H1 (cell line): Measurements from ENCODE around the gene TRAF3IP3.

Experiments used
- ATF3 ChIP-seq: IDR thresholded peaks from 2 replicates; pipeline ENCODE4 v1.6.1; 2011; ENCODE audit warnings: low read depth, mild to moderate bottlenecking, low read length; ENCODE audit not compliant: insufficient read depth
- BCL11A ChIP-seq, 2 experiments: IDR thresholded peaks; one replicate each; pipeline ENCODE4 v1.6.1; 2011; ENCODE audit warnings: low read depth in 2 of 2, low read length in 2 of 2, mild to moderate bottlenecking in 2 of 2
- CHD1 ChIP-seq: IDR thresholded peaks from 2 replicates; pipeline ENCODE4 v1.6.1; 2012; ENCODE audit warnings: low read depth, low read length, improper control_type of control experiment
- EP300 ChIP-seq, 2 experiments: IDR thresholded peaks; 1 replicate in 1 of 2; 2 replicates in 1 of 2; pipeline ENCODE4 v1.6.1; 2011 to 2012; ENCODE audit warnings: low read depth in 2 of 2, low read length in 2 of 2, mild to moderate bottlenecking in 2 of 2, borderline replicate concordance in 1 of 2, inconsistent platforms in 1 of 2, moderate library complexity in 1 of 2
- MAX ChIP-seq: IDR thresholded peaks from 2 replicates; pipeline ENCODE4 v1.6.1; 2012; ENCODE audit warnings: inconsistent platforms
- NRF1 ChIP-seq: IDR thresholded peaks from 2 replicates; pipeline ENCODE4 v1.6.1; 2011; ENCODE audit warnings: mild to moderate bottlenecking, low read depth, low read length, improper control_type of control experiment
- POLR2A ChIP-seq, 2 experiments: IDR thresholded peaks; 1 replicate in 1 of 2; 2 replicates in 1 of 2; pipeline ENCODE4 v1.6.1; 2011; ENCODE audit warnings: low read depth in 2 of 2, low read length in 2 of 2, mild to moderate bottlenecking in 2 of 2; ENCODE audit errors: control extremely low read depth in 1 of 2
- POU5F1 ChIP-seq: IDR thresholded peaks from 2 replicates; pipeline ENCODE4 v1.6.1; 2011; ENCODE audit warnings: low read depth, mild to moderate bottlenecking, low read length, moderate library complexity
- RXRA ChIP-seq: IDR thresholded peaks from 2 replicates; pipeline ENCODE4 v1.6.1; 2011; ENCODE audit warnings: low read depth, mild to moderate bottlenecking, low read length, moderate library complexity; ENCODE audit not compliant: insufficient read depth
- SAP30 ChIP-seq: fragments of 300-600 bp; sonication (generic); IDR thresholded peaks from 2 replicates; pipeline ENCODE4 v1.7.1; 2012; ENCODE audit warnings: low read length, moderate library complexity, mild to moderate bottlenecking, inconsistent platforms; ENCODE audit not compliant: insufficient read depth, insufficient replicate concordance
- ZNF274 ChIP-seq: IDR thresholded peaks from 2 replicates; pipeline ENCODE4 v1.7.0; 2012; ENCODE audit warnings: low read length, borderline replicate concordance; ENCODE audit errors: extremely low read depth
- TF ChIP-seq, protein P1 (sequence below), 3 experiments: IDR thresholded peaks; 1 replicate in 2 of 3; 2 replicates in 1 of 3; pipeline versions ENCODE4 v1.5.1 to v1.6.1; 2011; ENCODE audit warnings: low read length in 3 of 3, mild to moderate bottlenecking in 3 of 3, inconsistent platforms in 2 of 3, low read depth in 1 of 3, moderate library complexity in 1 of 3; ENCODE audit not compliant: insufficient read depth in 1 of 3; ENCODE audit errors: control extremely low read depth in 1 of 3

- no peak for TF ChIP-seq POU5F1
- no peak for TF ChIP-seq NRF1
- TF ChIP-seq BCL11A (IDR thresholded peaks at IDR 0.05; ENCODE audit: low read depth in 2 of 2, low read length in 2 of 2): no peak
- TF ChIP-seq, protein P1, sequence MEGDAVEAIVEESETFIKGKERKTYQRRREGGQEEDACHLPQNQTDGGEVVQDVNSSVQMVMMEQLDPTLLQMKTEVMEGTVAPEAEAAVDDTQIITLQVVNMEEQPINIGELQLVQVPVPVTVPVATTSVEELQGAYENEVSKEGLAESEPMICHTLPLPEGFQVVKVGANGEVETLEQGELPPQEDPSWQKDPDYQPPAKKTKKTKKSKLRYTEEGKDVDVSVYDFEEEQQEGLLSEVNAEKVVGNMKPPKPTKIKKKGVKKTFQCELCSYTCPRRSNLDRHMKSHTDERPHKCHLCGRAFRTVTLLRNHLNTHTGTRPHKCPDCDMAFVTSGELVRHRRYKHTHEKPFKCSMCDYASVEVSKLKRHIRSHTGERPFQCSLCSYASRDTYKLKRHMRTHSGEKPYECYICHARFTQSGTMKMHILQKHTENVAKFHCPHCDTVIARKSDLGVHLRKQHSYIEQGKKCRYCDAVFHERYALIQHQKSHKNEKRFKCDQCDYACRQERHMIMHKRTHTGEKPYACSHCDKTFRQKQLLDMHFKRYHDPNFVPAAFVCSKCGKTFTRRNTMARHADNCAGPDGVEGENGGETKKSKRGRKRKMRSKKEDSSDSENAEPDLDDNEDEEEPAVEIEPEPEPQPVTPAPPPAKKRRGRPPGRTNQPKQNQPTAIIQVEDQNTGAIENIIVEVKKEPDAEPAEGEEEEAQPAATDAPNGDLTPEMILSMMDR (IDR thresholded peaks at IDR 0.05; ENCODE audit: control extremely low read depth in 1 of 3, insufficient read depth in 1 of 3, low read depth in 1 of 3, low read length in 3 of 3): no peak
- no peak for TF ChIP-seq POLR2A (IDR thresholded peaks at IDR 0.05; ENCODE audit: control extremely low read depth in 1 of 2, low read depth in 2 of 2, low read length in 2 of 2)
- TF ChIP-seq ATF3: no peak
- TF ChIP-seq CHD1: no peak
- TF ChIP-seq RXRA: no peak
- TF ChIP-seq EP300 (IDR thresholded peaks at IDR 0.05; ENCODE audit: borderline replicate concordance in 1 of 2, low read depth in 2 of 2, low read length in 2 of 2): no peak
- TF ChIP-seq MAX: no peak
- no peak for TF ChIP-seq ZNF274
- no peak for TF ChIP-seq SAP30
Observed at GRCh38 chr1:209742409-209743144, 13.3 kb upstream of the TRAF3IP3 start.
